GM19452 (cell line): ENCODE measurements around the gene LIX1L.

Experiments
- ATAC-seq: cut with Tn5 transposase; IDR thresholded peaks from one replicate; pipeline ENCODE4 v1.9.1; 2021; ENCODE audit not compliant: unreplicated experiment

The LIX1L gene

GRCh38 chr1:145963265-145964019 is 5.6 kb upstream of the LIX1L start:
- ATAC-seq: no peak

- ATAC-seq: no peak
Observed at GRCh38 chr1:145962157-145963102, 4.6 kb upstream of the LIX1L start.

- ATAC-seq: no peak
Observed at GRCh38 chr1:145961425-145962156, 3.8 kb upstream of the LIX1L start.

GRCh38 chr1:145961109-145961424 is 3.2 kb upstream of the LIX1L start:
- no peak for ATAC-seq

- no peak for ATAC-seq
Observed at GRCh38 chr1:145960468-145961108, 2.8 kb upstream of the LIX1L start.

GRCh38 chr1:145959957-145960467 is 2.2 kb upstream of the LIX1L start:
- no peak for ATAC-seq

GRCh38 chr1:145959333-145959732 is 1.5 kb upstream of the LIX1L start:
- ATAC-seq: no peak

GRCh38 chr1:145958734-145959133 is 917 bp upstream of the LIX1L start:
- no peak for ATAC-seq

GRCh38 chr1:145956781-145957442 is 905 bp downstream of the LIX1L start:
- no peak for ATAC-seq

GRCh38 chr1:145956361-145956760 is 1.5 kb downstream of the LIX1L start:
- no peak for ATAC-seq

GRCh38 chr1:145955436-145955835 is 2.4 kb downstream of the LIX1L start:
- ATAC-seq: no peak

- ATAC-seq: no peak
Observed at GRCh38 chr1:145953861-145954260, 4.0 kb downstream of the LIX1L start.

GRCh38 chr1:145952903-145953302 is 4.9 kb downstream of the LIX1L start:
- no peak for ATAC-seq

GRCh38 chr1:145951526-145951925 is 6.3 kb downstream of the LIX1L start:
- no peak for ATAC-seq

GRCh38 chr1:145949219-145949618 is 8.6 kb downstream of the LIX1L start:
- no peak for ATAC-seq

- no peak for ATAC-seq
Observed at GRCh38 chr1:145947551-145947950, 10.3 kb downstream of the LIX1L start.

GRCh38 chr1:145946477-145946986 is 11.3 kb downstream of the LIX1L start:
- no peak for ATAC-seq

- no peak for ATAC-seq
Observed at GRCh38 chr1:145944532-145944931, 13.3 kb downstream of the LIX1L start.

- no peak for ATAC-seq
Observed at GRCh38 chr1:145942871-145943270, 14.9 kb downstream of the LIX1L start.

GRCh38 chr1:145942405-145942804 is 15.4 kb downstream of the LIX1L start:
- no peak for ATAC-seq
